HG03439 (cell line): Measurements from ENCODE around the gene ISCA2.
"Not testable (repeated sequence)": the region's sequence is repeated elsewhere in the genome, so short reads cannot be mapped to it uniquely, and the experiment has no call there.

Source experiments
- ATAC-seq: cut with Tn5 transposase; IDR thresholded peaks from one replicate; pipeline ENCODE4 v1.9.1; 2021; ENCODE audit warnings: mild to moderate bottlenecking, moderate library complexity; ENCODE audit not compliant: unreplicated experiment

Gene ISCA2

DNA sequence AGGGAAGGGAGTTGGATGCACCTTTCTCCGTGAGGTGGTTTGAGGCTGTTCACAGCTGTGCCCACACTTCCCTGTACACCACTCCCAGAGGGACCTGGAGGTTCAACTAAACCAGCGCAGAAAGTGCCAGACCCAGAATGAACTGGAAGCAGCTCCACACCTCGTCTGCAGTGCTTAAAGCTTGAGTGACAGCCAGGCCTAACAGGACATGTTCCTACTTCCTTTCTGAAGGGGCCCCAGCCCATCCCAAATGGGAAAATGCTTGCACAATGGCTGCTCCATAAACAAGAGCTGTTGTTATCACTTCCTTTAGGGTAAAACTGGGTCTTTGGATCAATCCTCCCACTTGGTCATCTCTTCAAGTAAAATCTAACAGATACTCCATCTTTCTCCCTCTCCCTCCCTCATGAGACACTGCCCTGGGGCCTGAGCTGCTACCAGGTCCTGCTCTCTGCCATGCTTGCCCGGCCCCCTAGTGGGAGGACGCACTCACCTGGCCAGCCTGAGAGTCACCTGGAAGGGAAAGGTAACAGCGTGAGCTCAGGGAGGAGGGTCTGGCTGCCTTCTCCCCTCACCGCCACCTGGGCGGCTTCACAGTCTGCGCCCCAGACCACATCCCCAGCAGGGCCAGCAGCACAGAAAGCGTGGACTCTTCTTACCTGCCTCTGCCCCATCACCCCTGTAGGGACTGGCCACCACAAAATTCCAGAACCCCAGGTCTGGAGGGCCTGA, 33.5 kb downstream of the ISCA2 start:
- ATAC-seq, result no peak

DNA sequence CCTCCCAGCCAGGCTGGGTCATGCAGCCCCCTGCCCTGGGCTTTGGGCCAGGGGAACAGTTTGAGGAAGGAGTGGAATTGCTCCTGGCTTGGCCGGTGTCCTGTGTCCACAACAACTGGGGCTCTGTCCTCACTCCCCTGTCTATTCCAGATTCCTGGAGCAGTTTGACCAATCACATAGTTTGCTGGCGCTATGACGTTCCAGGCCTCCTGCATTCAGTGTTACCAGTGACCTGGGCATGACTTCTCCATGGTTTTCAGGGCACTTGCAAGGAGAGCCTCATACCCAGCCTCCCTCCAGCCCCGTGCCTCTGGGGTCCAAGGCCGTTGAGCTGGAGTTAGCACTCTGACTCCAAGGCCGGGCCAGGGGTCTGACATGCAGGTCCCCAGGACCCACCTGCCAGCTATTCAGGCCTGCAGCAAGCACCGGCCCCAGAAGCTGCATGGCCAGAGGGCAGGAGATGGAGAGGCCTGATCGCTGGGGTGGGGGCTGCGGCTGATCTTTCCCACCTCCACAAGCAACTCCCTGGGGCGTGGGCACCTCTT, 34.2 kb downstream of the ISCA2 start:
- ATAC-seq, result no peak

DNA sequence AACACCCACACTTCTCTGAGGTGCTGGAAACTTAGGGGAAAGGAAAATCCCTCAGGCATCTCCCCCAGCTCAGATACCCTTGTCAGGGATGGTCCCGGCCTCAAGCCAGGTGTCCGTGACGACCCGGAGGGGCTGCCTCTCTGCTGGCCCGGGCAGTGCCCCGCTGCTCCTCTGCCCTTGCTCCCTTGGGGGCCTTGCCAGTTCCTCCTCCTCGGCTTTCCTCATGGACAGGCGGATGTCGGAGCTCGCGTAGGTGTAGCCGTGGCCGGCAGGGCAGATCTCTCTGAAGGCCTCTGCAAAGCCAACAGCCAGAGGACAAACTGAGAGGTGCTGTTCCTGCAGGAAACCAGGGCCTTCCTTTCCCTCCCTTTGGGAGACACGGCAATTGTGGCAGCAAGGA, 34.8 kb downstream of the ISCA2 start:
- ATAC-seq, result no peak

DNA sequence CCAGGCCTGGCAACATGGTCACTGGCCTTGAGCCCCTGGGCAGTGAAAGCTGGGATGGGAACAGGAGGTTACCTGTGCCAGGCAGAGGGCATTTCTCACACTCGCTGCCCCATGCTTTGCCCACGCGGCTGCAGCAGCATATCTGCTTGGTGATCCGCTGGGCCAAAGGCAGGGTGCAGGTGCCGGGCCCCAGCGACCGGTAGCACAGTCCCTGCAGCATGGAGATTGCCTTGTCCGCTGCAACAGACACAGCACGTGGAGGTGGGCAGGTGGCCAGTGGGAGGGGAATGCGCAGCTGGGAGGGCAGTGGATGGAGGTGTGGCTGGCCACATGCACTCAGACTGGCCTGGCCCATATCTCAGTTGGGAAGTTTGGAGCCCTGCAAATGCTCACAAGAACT, 35.3 kb downstream of the ISCA2 start:
- no peak for ATAC-seq

DNA sequence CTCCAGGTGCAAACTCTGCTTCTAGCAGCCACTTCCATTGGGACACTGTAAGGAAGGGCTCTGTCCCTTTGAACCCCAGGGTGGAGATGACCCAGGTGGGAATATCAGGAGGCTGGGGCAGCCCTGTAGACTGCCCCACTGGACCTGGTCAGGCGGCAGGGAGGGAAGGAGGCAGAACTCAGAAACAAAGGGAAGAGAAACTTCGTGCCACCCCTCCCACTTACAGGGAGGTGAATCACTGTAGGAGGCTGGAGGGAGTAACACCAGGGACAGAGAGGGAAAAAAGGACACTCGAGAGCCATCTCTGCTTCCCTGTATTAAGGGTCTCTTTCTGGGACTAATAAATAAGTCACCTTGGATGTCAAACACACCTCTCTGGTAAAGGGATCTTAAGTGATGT, 37.4 kb downstream of the ISCA2 start:
- ATAC-seq, result no peak

DNA sequence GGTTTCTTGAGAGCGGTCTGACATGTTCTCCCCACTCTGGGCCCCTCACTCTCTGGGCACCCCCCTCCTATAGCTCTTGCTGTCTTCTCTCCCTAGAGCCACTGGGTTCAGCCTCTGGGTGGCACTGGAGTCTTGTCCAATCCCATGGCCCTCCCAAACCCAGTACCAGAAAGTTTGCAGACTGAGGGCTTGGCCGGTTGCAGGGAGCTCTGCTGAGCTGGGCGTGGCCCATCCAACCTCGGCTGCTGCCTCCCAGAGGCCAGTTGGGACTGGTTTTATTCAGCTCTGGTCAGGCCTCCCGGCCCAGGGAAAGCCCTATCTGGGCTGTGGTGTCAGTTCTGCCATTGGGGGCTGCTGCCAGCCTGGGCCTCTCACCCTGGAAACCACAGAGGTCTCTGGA, 37.9 kb downstream of the ISCA2 start:
- no peak for ATAC-seq

DNA sequence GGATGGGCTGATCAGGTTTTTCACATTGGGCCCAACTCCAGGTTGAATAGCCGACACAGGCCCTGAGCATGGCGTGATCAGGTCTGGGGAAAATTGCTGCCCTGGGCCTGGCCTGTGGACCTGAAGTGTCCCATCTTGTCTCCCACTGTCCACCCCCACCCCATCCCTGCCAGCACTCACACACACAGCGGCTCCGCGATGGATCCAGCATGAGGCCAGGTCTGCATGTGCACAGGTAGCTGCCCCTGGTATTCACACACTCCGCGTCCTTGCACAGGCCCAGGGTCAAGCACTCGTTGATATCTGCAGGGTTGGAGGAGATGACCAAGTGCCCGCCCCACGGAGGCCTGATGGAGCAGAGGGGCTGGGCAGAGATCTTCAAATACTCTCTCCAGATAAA, 38.7 kb downstream of the ISCA2 start:
- no peak for ATAC-seq

DNA sequence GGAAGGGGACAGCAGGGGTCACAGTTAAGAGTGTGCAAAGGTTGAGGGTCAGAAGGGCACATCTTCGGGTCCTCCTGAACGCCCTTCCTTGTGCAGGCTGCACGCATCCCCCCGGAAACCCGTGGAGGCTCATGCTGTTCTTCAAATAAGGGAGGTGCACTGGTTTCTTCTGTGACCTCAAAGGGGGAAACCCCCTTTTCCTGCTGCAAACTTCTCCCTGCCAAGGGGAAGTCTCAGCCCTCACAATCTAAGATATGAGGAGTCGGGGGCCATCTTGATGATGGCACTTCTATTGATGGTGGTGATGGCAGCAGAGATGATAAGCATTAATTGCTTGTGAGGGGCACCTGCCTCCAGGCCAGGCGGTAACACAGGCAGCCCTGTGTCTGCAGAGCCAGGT, 40.0 kb downstream of the ISCA2 start:
- ATAC-seq, result no peak

DNA sequence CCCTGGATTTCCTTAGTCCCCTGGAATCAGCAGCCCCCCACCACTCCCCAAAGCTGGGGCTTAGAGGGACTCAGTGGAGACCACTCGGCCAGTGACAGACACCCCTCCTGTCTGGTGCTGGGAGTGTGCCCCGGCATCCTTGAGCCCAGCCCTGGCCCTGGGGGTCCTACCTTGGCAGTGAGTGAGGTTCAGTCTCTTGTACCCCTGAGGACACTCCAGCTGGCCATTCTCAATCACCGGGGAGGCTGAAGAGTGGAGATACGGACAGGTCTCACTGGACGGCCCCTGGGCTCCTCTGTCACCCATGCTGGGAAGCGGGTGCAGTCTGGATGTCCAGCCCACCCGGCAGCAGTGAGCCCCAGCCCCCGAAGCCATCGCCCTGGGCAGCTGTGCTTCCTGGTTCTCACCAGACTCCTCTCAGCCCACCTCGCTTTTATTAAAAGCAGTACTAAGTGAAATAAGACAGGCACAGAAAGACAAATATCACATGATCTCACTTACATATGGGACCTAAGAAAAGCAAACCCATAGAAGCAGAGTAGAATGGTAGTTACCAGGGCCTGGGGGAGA, 42.3 kb downstream of the ISCA2 start:
- ATAC-seq, result no peak

DNA sequence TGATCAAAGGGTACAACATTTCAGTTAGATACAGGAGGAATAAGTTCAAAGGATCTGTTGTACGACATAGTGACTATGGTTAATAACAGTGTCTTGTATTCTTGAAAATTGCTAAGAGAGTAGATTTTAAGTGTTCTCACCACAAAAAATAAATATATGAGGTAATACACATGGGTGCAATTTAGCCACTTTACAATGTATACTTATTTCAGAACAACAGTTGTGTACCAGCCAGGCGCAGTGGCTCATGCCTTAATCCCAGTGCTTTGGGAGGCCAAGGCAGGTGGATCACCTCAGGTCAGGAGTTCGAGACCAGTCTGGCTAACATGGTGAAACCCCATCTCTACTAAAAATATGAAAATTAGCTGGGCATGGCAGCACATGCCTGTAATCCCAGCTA, 42.8 kb downstream of the ISCA2 start:
- ATAC-seq, result not testable (repeated sequence)

DNA sequence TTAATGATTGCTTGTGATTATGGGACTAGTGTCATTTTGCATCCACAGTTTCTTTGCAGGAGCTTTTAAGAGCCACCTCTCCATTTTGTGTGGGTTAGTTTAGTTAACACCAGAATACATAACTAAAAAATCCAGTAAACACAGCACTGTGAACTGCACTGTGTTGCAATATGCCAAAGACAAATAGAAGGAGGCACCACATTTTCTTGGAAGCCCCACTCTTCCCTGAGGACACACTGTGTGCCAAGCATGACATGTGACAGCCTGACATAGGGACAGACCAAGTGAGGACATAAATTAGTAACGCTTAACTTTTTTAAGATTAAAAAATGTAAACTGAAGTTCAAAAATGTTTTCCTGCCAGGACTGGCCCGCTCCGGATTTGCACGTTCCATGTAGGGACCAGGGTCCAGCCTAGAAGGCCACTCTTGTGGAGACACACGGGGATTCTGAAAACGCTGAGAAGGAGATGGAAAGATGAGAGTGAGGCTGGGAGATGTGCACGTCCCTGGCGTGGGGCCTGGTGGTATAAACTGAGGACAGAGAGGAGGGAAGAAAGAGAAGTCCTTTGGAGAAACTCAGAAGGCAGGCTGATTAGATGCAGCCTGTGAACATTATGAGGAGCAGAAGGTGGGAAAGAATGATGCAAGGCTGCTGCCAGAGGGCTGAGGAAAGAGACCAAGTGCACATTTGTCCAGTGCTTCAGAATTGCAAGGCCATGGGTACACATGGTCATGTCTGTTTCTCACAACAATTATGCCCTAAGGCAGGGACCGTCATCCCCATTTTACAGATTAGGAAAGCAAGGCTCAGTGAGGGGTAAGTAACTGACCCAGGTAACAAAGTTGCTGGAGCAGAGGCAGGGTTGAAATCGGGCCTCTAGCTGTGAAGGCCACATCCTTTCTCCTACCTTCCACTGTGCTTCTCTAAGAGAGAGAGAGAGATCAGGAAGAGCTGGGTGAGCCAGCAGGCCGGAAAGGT, 45.1 kb downstream of the ISCA2 start:
- ATAC-seq, result no peak

DNA sequence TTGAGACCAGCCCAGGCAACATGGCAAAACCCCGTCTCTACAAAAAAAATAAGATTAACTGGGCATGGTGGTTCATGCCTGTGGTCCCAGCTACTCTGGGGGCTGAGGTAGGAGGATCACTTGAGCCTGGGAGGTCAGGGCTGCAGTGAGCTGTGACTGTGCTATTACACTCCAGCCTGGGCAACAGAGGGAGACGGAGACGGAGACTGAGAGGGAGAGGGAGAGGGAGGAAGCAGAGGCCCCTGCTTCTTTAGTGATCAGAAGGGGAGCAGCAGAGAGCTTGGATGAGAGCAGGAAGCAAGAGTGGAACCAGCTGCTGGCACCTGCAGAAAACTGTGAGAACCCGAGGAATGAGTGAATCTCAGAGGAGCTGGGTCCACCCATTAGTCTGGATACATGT, 45.9 kb downstream of the ISCA2 start:
- ATAC-seq, result no peak

DNA sequence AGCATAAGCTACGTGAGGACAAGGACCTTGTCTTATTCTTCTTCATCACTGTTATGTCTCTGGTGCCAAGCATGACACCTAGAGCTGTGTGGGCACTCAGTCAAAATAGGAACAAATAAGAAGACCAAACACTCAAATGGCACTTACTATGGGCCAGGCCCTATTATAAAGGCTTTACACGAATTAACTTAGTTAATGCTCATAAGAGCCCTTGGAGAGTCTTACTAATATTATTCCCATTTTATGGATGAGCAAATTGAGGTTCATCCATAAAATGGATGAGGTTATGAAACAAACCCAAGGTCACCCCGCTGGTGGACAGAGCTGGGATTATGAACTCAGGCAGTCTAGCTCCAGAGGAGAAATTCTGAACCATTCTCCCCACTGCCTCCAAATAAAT, 47.7 kb downstream of the ISCA2 start:
- ATAC-seq, result no peak

DNA sequence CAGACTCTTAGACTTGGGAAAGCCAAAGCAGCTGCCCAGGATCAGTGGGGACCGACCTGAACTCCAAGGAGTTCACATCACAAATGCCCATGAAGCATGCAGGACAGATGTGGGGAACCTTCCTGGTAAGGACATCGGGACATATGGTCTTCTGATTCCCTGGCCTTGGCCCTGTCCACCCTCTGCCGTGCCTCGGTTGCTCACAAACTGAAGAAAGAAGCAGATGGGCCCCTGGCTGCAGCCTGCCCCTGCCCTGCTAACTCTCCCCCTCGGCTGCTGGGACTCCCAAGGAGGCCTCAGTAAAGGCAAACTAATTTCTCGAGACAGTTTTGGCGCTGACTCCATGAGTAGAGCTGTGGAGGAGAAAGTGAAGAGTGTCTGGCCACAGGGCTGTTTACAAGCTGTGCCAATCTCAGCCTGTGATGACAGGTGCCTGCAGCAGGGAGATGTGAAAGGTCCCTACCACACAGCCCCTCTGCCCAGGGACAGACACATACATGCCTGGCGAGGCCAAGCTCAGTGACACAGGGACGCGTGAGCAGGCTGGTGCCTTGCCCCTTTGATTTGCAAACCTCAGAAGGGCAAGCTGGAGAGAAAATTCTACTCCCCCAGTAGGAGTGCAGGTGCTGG, 48.6 kb downstream of the ISCA2 start:
- no peak for ATAC-seq

DNA sequence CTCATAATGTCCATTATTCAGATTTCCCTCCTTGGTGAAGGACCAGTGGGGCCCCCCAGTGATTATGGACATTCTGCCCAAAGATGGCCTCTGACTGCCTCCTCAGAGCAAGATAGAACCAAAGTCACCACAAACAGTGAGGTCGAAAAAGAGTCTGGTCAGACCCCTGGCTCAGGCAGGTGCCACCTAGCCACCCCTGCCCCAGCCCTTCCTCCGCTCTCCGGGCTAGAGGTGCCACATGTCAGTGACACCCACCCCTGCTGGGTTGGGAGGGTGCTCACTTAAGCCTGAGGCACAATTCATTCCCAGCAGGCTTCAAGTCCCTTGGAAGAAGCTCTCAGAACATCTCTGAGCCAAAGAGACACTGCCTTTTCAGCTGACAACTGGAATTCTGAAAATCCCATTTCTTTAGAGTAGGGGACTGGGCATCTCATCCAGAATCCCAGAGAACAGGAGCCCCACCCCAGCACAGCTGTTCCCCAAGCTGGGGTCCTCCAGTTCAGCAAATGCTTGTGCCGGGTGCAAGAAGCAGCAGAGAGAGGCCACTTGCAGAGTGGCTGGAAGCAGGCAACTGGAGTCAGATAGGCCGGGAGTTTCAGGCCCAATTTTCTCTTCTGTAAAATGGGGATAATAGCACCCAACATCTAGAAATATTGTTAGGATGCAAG, 50.3 kb downstream of the ISCA2 start:
- no peak for ATAC-seq

DNA sequence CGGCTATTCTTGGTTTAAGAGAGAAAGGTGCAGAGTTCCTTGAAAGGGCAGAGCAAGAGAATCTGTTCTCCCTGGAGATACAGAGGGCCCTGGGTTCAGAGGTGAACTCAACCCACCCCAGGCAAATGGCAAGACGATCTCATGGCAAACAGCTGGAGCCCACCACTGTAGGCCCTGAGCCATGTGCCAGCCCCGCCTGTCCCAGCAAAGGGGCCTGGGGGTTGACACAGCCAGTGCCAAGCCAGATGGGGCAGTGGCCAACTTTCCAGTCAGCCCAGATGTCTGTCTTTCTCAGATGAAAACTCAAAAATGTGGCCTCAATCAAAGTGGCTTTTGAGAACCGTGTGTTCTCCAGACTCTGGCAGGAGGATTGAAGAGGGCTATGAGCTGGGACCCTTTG, 51.8 kb downstream of the ISCA2 start:
- ATAC-seq, result no peak

DNA sequence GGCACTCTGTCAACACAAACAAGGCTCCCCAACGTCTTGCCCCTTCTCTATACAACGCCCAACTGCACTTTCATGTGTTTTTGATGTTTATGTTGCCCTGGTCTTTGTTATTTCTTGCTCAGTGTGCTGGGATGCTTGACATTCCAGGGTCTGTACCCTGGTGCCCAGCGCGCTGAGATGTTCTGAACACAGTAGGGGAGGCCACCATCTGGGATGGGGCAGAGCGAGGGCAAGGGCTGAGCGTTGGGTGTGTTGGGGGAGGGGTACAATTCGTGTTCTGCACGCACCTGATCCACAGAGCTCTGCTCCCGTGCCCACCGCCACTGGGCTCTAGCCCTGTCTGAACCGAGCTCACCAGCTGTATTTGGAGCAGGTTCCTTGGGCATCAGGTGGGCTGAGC, 52.9 kb downstream of the ISCA2 start:
- ATAC-seq, result no peak
